HG02870 (cell line): Measurements from ENCODE around the gene GOPC.
A peak's percentile ranks its signal among the peaks of the same experiment; 100 is the strongest.

ENCODE experiments used
- ATAC-seq: cut with Tn5 transposase; IDR thresholded peaks from one replicate; pipeline ENCODE4 v1.9.1; 2021; ENCODE audit warnings: mild to moderate bottlenecking, moderate library complexity; ENCODE audit not compliant: unreplicated experiment

Gene GOPC

GRCh38 chr6:117597755-117598154 is 4.6 kb downstream of the GOPC start:
- ATAC-seq, result no peak

- ATAC-seq, result no peak
These were observed 7.0 kb downstream of the GOPC start for GRCh38 chr6:117595099-117595923.

- no peak for ATAC-seq
These were observed 9.1 kb downstream of the GOPC start for GRCh38 chr6:117592983-117593759.

GRCh38 chr6:117591405-117591804 is 10.9 kb downstream of the GOPC start:
- ATAC-seq, result no peak

- ATAC-seq, result no peak
These were observed 11.9 kb downstream of the GOPC start for GRCh38 chr6:117590447-117590846.

GRCh38 chr6:117585647-117586046 is 16.7 kb downstream of the GOPC start:
- no peak for ATAC-seq

GRCh38 chr6:117574198-117574597 is 28.1 kb downstream of the GOPC start:
- no peak for ATAC-seq

GRCh38 chr6:117573006-117573680 is 29.2 kb downstream of the GOPC start:
- no peak for ATAC-seq

- peak; percentile 80 for ATAC-seq
These were observed 33.4 kb downstream of the GOPC start for GRCh38 chr6:117568831-117569410.

- ATAC-seq, result no peak
These were observed 34.1 kb downstream of the GOPC start for GRCh38 chr6:117568247-117568646.

- ATAC-seq, result no peak
These were observed 37.6 kb downstream of the GOPC start for GRCh38 chr6:117564681-117565080.

- no peak for ATAC-seq
These were observed 41.2 kb downstream of the GOPC start for GRCh38 chr6:117561128-117561527.

- ATAC-seq, result no peak
These were observed 43.0 kb downstream of the GOPC start for GRCh38 chr6:117559299-117559698.

GRCh38 chr6:117558818-117559217 is 43.5 kb downstream of the GOPC start:
- no peak for ATAC-seq

GRCh38 chr6:117557951-117558350 is 44.4 kb downstream of the GOPC start:
- peak; percentile 40 for ATAC-seq

GRCh38 chr6:117555882-117556498 is 46.3 kb downstream of the GOPC start:
- no peak for ATAC-seq

- no peak for ATAC-seq
These were observed 47.0 kb downstream of the GOPC start for GRCh38 chr6:117555262-117555849.

- no peak for ATAC-seq
These were observed 49.2 kb downstream of the GOPC start for GRCh38 chr6:117553142-117553541.

GRCh38 chr6:117552618-117553017 is 49.7 kb downstream of the GOPC start:
- no peak for ATAC-seq

- ATAC-seq, result no peak
These were observed 51.6 kb downstream of the GOPC start for GRCh38 chr6:117550618-117551242.
